Measurements from ENCODE around the gene ASF1B. TPM values are rescaled to one million over a fixed set of nuclear protein-coding genes. Genes with fewer than 3 reads are reported as not detected.

The ASF1B gene
- total RNA-seq, 1 experiment from 2014 or later, result 78.1 TPM

- no peak overlapping the region for H3K4me3 ChIP-seq (replicated peaks in 1 of 2; ENCODE audit: low read depth in 1 of 2, low read length in 2 of 2)
- H3K27me3 ChIP-seq (ENCODE audit: insufficient read depth, low read length), result no peaks in the 10 kb centered on the region
- ChIA-PET POLR2A (no interaction called here), RAD21 (ENCODE audit: low non-redundant PET in 1 of 2, low total read pairs in 2 of 2, uncharacterized antibody in 2 of 2, unreplicated experiment in 2 of 2) (no interaction called here), CTCF (no interaction called here)
- TF ChIP-seq JUND (IDR thresholded peaks at IDR 0.05) (no peak), SP1 (IDR thresholded peaks at IDR 0.05; ENCODE audit: low read depth) (no peak), EZH2phosphoT487 (IDR thresholded peaks at IDR 0.05; ENCODE audit: borderline replicate concordance) (no peak), ZNF274 (IDR thresholded peaks at IDR 0.05; ENCODE audit: low read depth, low read length) (no peak), RAD21 (IDR thresholded peaks at IDR 0.05; ENCODE audit: low read depth) (no peak), MAX (IDR thresholded peaks at IDR 0.05) (no peak), EGR1 (IDR thresholded peaks at IDR 0.05; ENCODE audit: low read depth) (no peak), ZBTB33 (IDR thresholded peaks at IDR 0.05; ENCODE audit: extremely low read depth, insufficient replicate concordance, low read length) (no peak), CBX3 (IDR thresholded peaks at IDR 0.05; ENCODE audit: low read depth) (no peak), ZFX (IDR thresholded peaks at IDR 0.05) (no peak), CEBPB (IDR thresholded peaks at IDR 0.05; ENCODE audit: low read depth) (no peak), POLR2A (IDR thresholded peaks at IDR 0.05; ENCODE audit: borderline replicate concordance, extremely low read depth, insufficient read depth, insufficient read length) (no peak), FOSL1 (IDR thresholded peaks at IDR 0.05; ENCODE audit: low read depth) (no peak), ATF3 (IDR thresholded peaks at IDR 0.05) (no peak), CTCF (IDR thresholded peaks at IDR 0.05 in 2 of 3, conservative IDR thresholded peaks at IDR 0.05 in 1 of 3; ENCODE audit: borderline replicate concordance in 1 of 3, insufficient read depth in 1 of 3, low read depth in 2 of 3, low read length in 2 of 3) (no peak), EZH2 (IDR thresholded peaks at IDR 0.05) (no peak), YY1 (IDR thresholded peaks at IDR 0.05; ENCODE audit: extremely low read depth, insufficient replicate concordance, low read depth, low read length) (no peak)
- no peak for ATAC-seq
- H3K9me3 ChIP-seq (ENCODE audit: control insufficient read depth in 1 of 2, insufficient read depth in 1 of 2, low read depth in 1 of 2, low read length in 2 of 2), result no peaks in the 10 kb centered on the region
- no peak overlapping the region for H3K27ac ChIP-seq (ENCODE audit: low read depth, low read length)
- H3K4me1 ChIP-seq (ENCODE audit: control insufficient read depth in 1 of 2, insufficient read depth in 2 of 2, low read length in 2 of 2), result no peaks in the 10 kb centered on the region
- peaks cover 44% of the 10 kb centered on the region for H3K79me2 ChIP-seq (ENCODE audit: insufficient read depth, low read length)
- DNase-seq (ENCODE audit: low read depth, low spot score), result no peak
- H3K4me2 ChIP-seq (ENCODE audit: low read length), result no peak overlapping the region
- intact Hi-C loops (cut with micrococcal nuclease), result no loop called here
- no peak overlapping the region for H2AFZ ChIP-seq (ENCODE audit: low read depth, low read length, poor library complexity, severe bottlenecking)
- H3K9ac ChIP-seq (ENCODE audit: low read length), result no peak overlapping the region
- no TSS peak for BruUV-seq (replicated peaks)
- H3K36me3 ChIP-seq (ENCODE audit: control insufficient read depth in 1 of 2, insufficient read depth in 2 of 2, low read length in 2 of 2), result peaks cover 0 to 6% of the 10 kb centered on the region in 2 experiments; a peak in 2 of 4 replicates
- no peaks in the 10 kb centered on the region for H4K20me1 ChIP-seq (ENCODE audit: insufficient read depth)
- no peaks in the 10 kb centered on the region for H3K9me2 ChIP-seq (ENCODE audit: insufficient read depth)
Observed at GRCh38 chr19:14182476-14182875, 46.1 kb upstream of the ASF1B start.

All from HCT116 (cell line).